H1 (cell line): ENCODE data around the gene GGT5.

ENCODE experiments used
- CEBPB ChIP-seq: IDR thresholded peaks from 2 replicates; pipeline ENCODE4 v1.6.1; 2012; ENCODE audit warnings: low read depth, low read length
- CHD1 ChIP-seq: IDR thresholded peaks from 2 replicates; pipeline ENCODE4 v1.6.1; 2012; ENCODE audit warnings: low read depth, low read length, improper control_type of control experiment
- CHD2 ChIP-seq: IDR thresholded peaks from 2 replicates; pipeline ENCODE4 v1.6.1; 2012; ENCODE audit warnings: low read length, improper control_type of control experiment
- CTCF ChIP-seq, 3 experiments: IDR thresholded peaks; 1 replicate in 2 of 3; 2 replicates in 1 of 3; pipeline versions ENCODE4 v1.5.1 to v1.6.1; 2011; ENCODE audit warnings: low read length in 3 of 3, mild to moderate bottlenecking in 3 of 3, inconsistent platforms in 2 of 3, low read depth in 1 of 3, moderate library complexity in 1 of 3; ENCODE audit not compliant: insufficient read depth in 1 of 3; ENCODE audit errors: control extremely low read depth in 1 of 3
- EGR1 ChIP-seq: IDR thresholded peaks from 2 replicates; pipeline ENCODE4 v1.6.1; 2011; ENCODE audit warnings: low read depth, low read length, borderline replicate concordance
- HDAC6 ChIP-seq: IDR thresholded peaks from one replicate; pipeline ENCODE4 v1.7.1; 2012; ENCODE audit warnings: low read depth, mild to moderate bottlenecking, inconsistent platforms, low read length, moderate library complexity
- POLR2A ChIP-seq, 2 experiments: IDR thresholded peaks; 1 replicate in 1 of 2; 2 replicates in 1 of 2; pipeline ENCODE4 v1.6.1; 2011; ENCODE audit warnings: low read depth in 2 of 2, low read length in 2 of 2, mild to moderate bottlenecking in 2 of 2; ENCODE audit errors: control extremely low read depth in 1 of 2
- POLR2AphosphoS5 ChIP-seq: IDR thresholded peaks from 2 replicates; pipeline ENCODE4 v1.6.1; 2011; ENCODE audit warnings: low read depth, low read length
- YY1 ChIP-seq: IDR thresholded peaks from 2 replicates; pipeline ENCODE4 v1.6.1; 2011; ENCODE audit warnings: low read depth, mild to moderate bottlenecking, low read length

- TF ChIP-seq EGR1 (no peak), HDAC6 (no peak), POLR2AphosphoS5 (no peak), POLR2A (IDR thresholded peaks at IDR 0.05; ENCODE audit: control extremely low read depth in 1 of 2, low read depth in 2 of 2, low read length in 2 of 2) (no peak), CEBPB (no peak), CHD1 (no peak), CTCF (IDR thresholded peaks at IDR 0.05; ENCODE audit: control extremely low read depth in 1 of 3, insufficient read depth in 1 of 3, low read depth in 1 of 3, low read length in 3 of 3) (no peak), YY1 (no peak), CHD2 (no peak)
Measured at GRCh38 chr22:24186892-24187670, 57.8 kb downstream of the GGT5 start.
